GM23338 (cell line): Measurements from ENCODE around the gene CDC6. TPM values are rescaled to one million over a fixed set of nuclear protein-coding genes. Genes with fewer than 3 reads are reported as not detected.

Source experiments
- ATAC-seq: fragments of 200-7000 bp; cut with Tn5 transposase; 3 replicates; pipeline ENCODE4 v1.9.1; 2020
- DNase-seq: peaks from one replicate; pipeline ENCODE4 v3.0.0-alpha.2; 2015; ENCODE audit warnings: low spot score
- H2AFZ ChIP-seq: fragments of 200-600 bp; sonication (generic); 2 replicates; pipeline ENCODE4 v1.8.0; 2016; ENCODE audit warnings: antibody characterized with exemption, mild to moderate bottlenecking, moderate library complexity
- H3F3A ChIP-seq: fragments of 200-600 bp; sonication (generic); replicated peaks from 2 replicates; pipeline ENCODE4 v1.8.0; 2017; ENCODE audit warnings: antibody characterized with exemption, mixed run types, low read depth
- H3K27ac ChIP-seq: fragments of 200-600 bp; sonication (generic); 2 replicates; pipeline ENCODE4 v1.6.1; 2016; ENCODE audit warnings: low read depth
- H3K27me3 ChIP-seq: fragments of 200-600 bp; sonication (generic); 2 replicates; pipeline ENCODE4 v1.8.0; 2016; ENCODE audit warnings: mild to moderate bottlenecking, mixed run types, moderate library complexity; ENCODE audit not compliant: insufficient read depth
- H3K36me3 ChIP-seq: fragments of 200-600 bp; sonication (generic); 2 replicates; pipeline ENCODE4 v1.8.0; 2016; ENCODE audit warnings: mild to moderate bottlenecking; ENCODE audit not compliant: insufficient read depth
- H3K4me1 ChIP-seq: fragments of 200-600 bp; sonication (generic); 2 replicates; pipeline ENCODE4 v1.8.0; 2016; ENCODE audit warnings: mild to moderate bottlenecking, moderate library complexity; ENCODE audit not compliant: insufficient read depth
- H3K4me2 ChIP-seq: fragments of 200-600 bp; sonication (generic); 2 replicates; pipeline ENCODE4 v1.7.1; 2017; ENCODE audit warnings: mixed run types
- H3K4me3 ChIP-seq: fragments of 200-600 bp; sonication (generic); 2 replicates; pipeline ENCODE4 v1.6.1; 2016; ENCODE audit warnings: mixed run types
- H3K79me2 ChIP-seq: fragments of 200-600 bp; sonication (generic); replicated peaks from 2 replicates; pipeline ENCODE4 v1.8.0; 2017; ENCODE audit warnings: mild to moderate bottlenecking; ENCODE audit not compliant: insufficient read depth
- H3K9me2 ChIP-seq: fragments of 200-600 bp; sonication (generic); 2 replicates; pipeline ENCODE4 v1.8.0; 2017; ENCODE audit not compliant: insufficient read depth
- H4K20me1 ChIP-seq: fragments of 200-600 bp; sonication (generic); replicated peaks from 2 replicates; pipeline ENCODE4 v1.8.0; 2017; ENCODE audit warnings: mild to moderate bottlenecking; ENCODE audit not compliant: insufficient read depth
- H3K27ac Mint-ChIP-seq: 2 replicates; pipeline ENCODE4 v1.8.0; 2020; ENCODE audit warnings: inconsistent platforms, mild to moderate bottlenecking, moderate library complexity, mixed read lengths
- H3K27me3 Mint-ChIP-seq: 3 replicates; pipeline ENCODE4 v1.8.0; 2022; ENCODE audit warnings: low read depth, mild to moderate bottlenecking, moderate library complexity, mixed read lengths, inconsistent platforms; ENCODE audit not compliant: insufficient read depth, poor library complexity
- H3K36me3 Mint-ChIP-seq: 3 replicates; pipeline ENCODE4 v1.8.0; 2021; ENCODE audit warnings: low read depth, mild to moderate bottlenecking, inconsistent platforms, moderate library complexity, mixed read lengths
- H3K4me1 Mint-ChIP-seq: 3 replicates; pipeline ENCODE4 v1.8.0; 2020; ENCODE audit warnings: mild to moderate bottlenecking, inconsistent platforms, mixed read lengths
- H3K4me3 Mint-ChIP-seq: 3 replicates; pipeline ENCODE4 v1.8.0; 2021; ENCODE audit warnings: moderate library complexity, mild to moderate bottlenecking, inconsistent platforms, mixed read lengths
- H3K9me3 Mint-ChIP-seq: 3 replicates; pipeline ENCODE4 v1.8.0; 2020; ENCODE audit warnings: moderate library complexity, mild to moderate bottlenecking, inconsistent platforms, mixed read lengths
- CREB1 ChIP-seq: fragments of 250-450 bp; sonication (Bioruptor Pico); IDR thresholded peaks from 2 replicates; pipeline ENCODE4 v1.5.0; 2020; ENCODE audit warnings: low read depth, mild to moderate bottlenecking, moderate library complexity
- EZH2 ChIP-seq: fragments of 200-600 bp; sonication (generic); IDR thresholded peaks from one replicate; pipeline ENCODE4 v1.8.0; 2017; ENCODE audit warnings: antibody characterized with exemption, mild to moderate bottlenecking, low read depth; ENCODE audit not compliant: unreplicated experiment
- EZH2phosphoT487 ChIP-seq: fragments of 200-600 bp; sonication (generic); IDR thresholded peaks from one replicate; pipeline ENCODE4 v1.8.1; 2018; ENCODE audit warnings: antibody characterized with exemption; ENCODE audit not compliant: unreplicated experiment
- JUNB ChIP-seq: IDR thresholded peaks from one replicate; pipeline ENCODE4 v1.6.1; 2016; ENCODE audit warnings: antibody characterized with exemption; ENCODE audit not compliant: unreplicated experiment
- NANOG ChIP-seq: IDR thresholded peaks from 2 replicates; pipeline ENCODE4 v1.6.1; 2016; ENCODE audit warnings: antibody characterized with exemption, borderline replicate concordance
- POLR2AphosphoS5 ChIP-seq: IDR thresholded peaks from 2 replicates; pipeline ENCODE4 v1.6.1; 2016; ENCODE audit warnings: antibody characterized with exemption, low read depth
- STAT1 ChIP-seq: IDR thresholded peaks from one replicate; pipeline ENCODE4 v1.6.1; 2016; ENCODE audit warnings: antibody characterized with exemption; ENCODE audit not compliant: unreplicated experiment
- ZNF114 ChIP-seq: fragments of 250-450 bp; sonication (Bioruptor Pico); IDR thresholded peaks from 2 replicates; pipeline ENCODE4 v1.5.0; 2020; ENCODE audit warnings: mild to moderate bottlenecking, moderate library complexity
- ZNF331 ChIP-seq: fragments of 250-450 bp; sonication (Bioruptor Pico); IDR thresholded peaks from 2 replicates; pipeline ENCODE4 v1.5.0; 2020; ENCODE audit warnings: low read depth, mild to moderate bottlenecking, moderate library complexity
- polyA plus RNA-seq: library from polyadenylated mRNA; unstranded; fragments of >200 nt; fragmentation: Nextera tagmentation; extraction: Ambion mirVana; gene quantifications from 2 replicates; pipeline ENCODE4 v1.2.1, GENCODE V29; 2016
- total RNA-seq: library from RNA; depleted of rRNA; stranded (reverse); fragments of >200 nt; shearing (Covaris generic); gene quantifications from 2 replicates; pipeline ENCODE4 v1.2.3, GENCODE V29; 2014
- TF ChIP-seq, protein P1 (sequence below), 2 experiments: fragments of 200-600 bp in 1 of 2; sonication (generic) in 1 of 2; conservative IDR thresholded peaks; 2 replicates each; pipeline versions ENCODE4 v1.5.1 to v1.6.1; 2016 to 2017; ENCODE audit warnings: antibody characterized with exemption in 2 of 2, low read depth in 2 of 2, mild to moderate bottlenecking in 2 of 2, moderate library complexity in 1 of 2
- TF ChIP-seq, protein P2 (sequence below): IDR thresholded peaks from 2 replicates; pipeline ENCODE4 v1.6.1; 2016; ENCODE audit warnings: antibody characterized with exemption
- TF ChIP-seq, protein P3 (sequence below): IDR thresholded peaks from one replicate; pipeline ENCODE4 v1.6.1; 2018; ENCODE audit warnings: antibody characterized with exemption; ENCODE audit not compliant: unreplicated experiment
- TF ChIP-seq, protein P4 (sequence below): fragments of 250-450 bp; sonication (Bioruptor Pico); IDR thresholded peaks from 2 replicates; pipeline ENCODE4 v1.5.0; 2020; ENCODE audit warnings: mild to moderate bottlenecking, moderate library complexity

CDC6 gene
- total and polyA plus RNA-seq, 2 experiments from 2014 or later: 46.2 to 79.9 TPM

DNA sequence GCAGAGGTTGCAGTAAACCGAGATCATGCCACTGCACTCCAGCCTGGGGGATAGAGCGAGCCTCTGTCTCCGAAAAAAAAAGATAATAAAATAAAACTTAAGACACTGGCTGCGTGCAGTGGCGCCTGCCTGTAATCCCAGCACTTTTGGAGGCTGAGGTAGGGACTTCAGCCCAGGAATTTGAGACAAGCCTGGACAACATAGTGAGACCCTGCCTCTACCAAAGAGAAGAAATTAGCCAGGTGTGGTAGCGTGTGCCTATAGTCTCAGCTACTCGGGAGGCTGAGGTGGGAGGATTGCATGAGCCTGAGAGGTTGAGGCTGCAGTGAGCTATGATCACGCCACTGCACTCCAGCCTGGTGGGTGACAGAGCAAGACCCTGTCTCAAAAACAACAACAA lies 47.9 kb downstream of the CDC6 start:
- TF ChIP-seq, protein P1, sequence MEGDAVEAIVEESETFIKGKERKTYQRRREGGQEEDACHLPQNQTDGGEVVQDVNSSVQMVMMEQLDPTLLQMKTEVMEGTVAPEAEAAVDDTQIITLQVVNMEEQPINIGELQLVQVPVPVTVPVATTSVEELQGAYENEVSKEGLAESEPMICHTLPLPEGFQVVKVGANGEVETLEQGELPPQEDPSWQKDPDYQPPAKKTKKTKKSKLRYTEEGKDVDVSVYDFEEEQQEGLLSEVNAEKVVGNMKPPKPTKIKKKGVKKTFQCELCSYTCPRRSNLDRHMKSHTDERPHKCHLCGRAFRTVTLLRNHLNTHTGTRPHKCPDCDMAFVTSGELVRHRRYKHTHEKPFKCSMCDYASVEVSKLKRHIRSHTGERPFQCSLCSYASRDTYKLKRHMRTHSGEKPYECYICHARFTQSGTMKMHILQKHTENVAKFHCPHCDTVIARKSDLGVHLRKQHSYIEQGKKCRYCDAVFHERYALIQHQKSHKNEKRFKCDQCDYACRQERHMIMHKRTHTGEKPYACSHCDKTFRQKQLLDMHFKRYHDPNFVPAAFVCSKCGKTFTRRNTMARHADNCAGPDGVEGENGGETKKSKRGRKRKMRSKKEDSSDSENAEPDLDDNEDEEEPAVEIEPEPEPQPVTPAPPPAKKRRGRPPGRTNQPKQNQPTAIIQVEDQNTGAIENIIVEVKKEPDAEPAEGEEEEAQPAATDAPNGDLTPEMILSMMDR (conservative IDR thresholded peaks at IDR 0.05; ENCODE audit: low read depth in 2 of 2): no peak
- no peak for TF ChIP-seq CREB1 (CRISPR knock-in tag)
- no peak for TF ChIP-seq ZNF114 (CRISPR knock-in tag)
- TF ChIP-seq, protein P2, sequence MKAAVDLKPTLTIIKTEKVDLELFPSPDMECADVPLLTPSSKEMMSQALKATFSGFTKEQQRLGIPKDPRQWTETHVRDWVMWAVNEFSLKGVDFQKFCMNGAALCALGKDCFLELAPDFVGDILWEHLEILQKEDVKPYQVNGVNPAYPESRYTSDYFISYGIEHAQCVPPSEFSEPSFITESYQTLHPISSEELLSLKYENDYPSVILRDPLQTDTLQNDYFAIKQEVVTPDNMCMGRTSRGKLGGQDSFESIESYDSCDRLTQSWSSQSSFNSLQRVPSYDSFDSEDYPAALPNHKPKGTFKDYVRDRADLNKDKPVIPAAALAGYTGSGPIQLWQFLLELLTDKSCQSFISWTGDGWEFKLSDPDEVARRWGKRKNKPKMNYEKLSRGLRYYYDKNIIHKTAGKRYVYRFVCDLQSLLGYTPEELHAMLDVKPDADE: no peak
- TF ChIP-seq POLR2AphosphoS5: no peak
- TF ChIP-seq EZH2: no peak
- no peak for TF ChIP-seq EZH2phosphoT487
- TF ChIP-seq, protein P3, sequence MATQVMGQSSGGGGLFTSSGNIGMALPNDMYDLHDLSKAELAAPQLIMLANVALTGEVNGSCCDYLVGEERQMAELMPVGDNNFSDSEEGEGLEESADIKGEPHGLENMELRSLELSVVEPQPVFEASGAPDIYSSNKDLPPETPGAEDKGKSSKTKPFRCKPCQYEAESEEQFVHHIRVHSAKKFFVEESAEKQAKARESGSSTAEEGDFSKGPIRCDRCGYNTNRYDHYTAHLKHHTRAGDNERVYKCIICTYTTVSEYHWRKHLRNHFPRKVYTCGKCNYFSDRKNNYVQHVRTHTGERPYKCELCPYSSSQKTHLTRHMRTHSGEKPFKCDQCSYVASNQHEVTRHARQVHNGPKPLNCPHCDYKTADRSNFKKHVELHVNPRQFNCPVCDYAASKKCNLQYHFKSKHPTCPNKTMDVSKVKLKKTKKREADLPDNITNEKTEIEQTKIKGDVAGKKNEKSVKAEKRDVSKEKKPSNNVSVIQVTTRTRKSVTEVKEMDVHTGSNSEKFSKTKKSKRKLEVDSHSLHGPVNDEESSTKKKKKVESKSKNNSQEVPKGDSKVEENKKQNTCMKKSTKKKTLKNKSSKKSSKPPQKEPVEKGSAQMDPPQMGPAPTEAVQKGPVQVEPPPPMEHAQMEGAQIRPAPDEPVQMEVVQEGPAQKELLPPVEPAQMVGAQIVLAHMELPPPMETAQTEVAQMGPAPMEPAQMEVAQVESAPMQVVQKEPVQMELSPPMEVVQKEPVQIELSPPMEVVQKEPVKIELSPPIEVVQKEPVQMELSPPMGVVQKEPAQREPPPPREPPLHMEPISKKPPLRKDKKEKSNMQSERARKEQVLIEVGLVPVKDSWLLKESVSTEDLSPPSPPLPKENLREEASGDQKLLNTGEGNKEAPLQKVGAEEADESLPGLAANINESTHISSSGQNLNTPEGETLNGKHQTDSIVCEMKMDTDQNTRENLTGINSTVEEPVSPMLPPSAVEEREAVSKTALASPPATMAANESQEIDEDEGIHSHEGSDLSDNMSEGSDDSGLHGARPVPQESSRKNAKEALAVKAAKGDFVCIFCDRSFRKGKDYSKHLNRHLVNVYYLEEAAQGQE: no peak
- no peak for TF ChIP-seq STAT1
- TF ChIP-seq, protein P4, sequence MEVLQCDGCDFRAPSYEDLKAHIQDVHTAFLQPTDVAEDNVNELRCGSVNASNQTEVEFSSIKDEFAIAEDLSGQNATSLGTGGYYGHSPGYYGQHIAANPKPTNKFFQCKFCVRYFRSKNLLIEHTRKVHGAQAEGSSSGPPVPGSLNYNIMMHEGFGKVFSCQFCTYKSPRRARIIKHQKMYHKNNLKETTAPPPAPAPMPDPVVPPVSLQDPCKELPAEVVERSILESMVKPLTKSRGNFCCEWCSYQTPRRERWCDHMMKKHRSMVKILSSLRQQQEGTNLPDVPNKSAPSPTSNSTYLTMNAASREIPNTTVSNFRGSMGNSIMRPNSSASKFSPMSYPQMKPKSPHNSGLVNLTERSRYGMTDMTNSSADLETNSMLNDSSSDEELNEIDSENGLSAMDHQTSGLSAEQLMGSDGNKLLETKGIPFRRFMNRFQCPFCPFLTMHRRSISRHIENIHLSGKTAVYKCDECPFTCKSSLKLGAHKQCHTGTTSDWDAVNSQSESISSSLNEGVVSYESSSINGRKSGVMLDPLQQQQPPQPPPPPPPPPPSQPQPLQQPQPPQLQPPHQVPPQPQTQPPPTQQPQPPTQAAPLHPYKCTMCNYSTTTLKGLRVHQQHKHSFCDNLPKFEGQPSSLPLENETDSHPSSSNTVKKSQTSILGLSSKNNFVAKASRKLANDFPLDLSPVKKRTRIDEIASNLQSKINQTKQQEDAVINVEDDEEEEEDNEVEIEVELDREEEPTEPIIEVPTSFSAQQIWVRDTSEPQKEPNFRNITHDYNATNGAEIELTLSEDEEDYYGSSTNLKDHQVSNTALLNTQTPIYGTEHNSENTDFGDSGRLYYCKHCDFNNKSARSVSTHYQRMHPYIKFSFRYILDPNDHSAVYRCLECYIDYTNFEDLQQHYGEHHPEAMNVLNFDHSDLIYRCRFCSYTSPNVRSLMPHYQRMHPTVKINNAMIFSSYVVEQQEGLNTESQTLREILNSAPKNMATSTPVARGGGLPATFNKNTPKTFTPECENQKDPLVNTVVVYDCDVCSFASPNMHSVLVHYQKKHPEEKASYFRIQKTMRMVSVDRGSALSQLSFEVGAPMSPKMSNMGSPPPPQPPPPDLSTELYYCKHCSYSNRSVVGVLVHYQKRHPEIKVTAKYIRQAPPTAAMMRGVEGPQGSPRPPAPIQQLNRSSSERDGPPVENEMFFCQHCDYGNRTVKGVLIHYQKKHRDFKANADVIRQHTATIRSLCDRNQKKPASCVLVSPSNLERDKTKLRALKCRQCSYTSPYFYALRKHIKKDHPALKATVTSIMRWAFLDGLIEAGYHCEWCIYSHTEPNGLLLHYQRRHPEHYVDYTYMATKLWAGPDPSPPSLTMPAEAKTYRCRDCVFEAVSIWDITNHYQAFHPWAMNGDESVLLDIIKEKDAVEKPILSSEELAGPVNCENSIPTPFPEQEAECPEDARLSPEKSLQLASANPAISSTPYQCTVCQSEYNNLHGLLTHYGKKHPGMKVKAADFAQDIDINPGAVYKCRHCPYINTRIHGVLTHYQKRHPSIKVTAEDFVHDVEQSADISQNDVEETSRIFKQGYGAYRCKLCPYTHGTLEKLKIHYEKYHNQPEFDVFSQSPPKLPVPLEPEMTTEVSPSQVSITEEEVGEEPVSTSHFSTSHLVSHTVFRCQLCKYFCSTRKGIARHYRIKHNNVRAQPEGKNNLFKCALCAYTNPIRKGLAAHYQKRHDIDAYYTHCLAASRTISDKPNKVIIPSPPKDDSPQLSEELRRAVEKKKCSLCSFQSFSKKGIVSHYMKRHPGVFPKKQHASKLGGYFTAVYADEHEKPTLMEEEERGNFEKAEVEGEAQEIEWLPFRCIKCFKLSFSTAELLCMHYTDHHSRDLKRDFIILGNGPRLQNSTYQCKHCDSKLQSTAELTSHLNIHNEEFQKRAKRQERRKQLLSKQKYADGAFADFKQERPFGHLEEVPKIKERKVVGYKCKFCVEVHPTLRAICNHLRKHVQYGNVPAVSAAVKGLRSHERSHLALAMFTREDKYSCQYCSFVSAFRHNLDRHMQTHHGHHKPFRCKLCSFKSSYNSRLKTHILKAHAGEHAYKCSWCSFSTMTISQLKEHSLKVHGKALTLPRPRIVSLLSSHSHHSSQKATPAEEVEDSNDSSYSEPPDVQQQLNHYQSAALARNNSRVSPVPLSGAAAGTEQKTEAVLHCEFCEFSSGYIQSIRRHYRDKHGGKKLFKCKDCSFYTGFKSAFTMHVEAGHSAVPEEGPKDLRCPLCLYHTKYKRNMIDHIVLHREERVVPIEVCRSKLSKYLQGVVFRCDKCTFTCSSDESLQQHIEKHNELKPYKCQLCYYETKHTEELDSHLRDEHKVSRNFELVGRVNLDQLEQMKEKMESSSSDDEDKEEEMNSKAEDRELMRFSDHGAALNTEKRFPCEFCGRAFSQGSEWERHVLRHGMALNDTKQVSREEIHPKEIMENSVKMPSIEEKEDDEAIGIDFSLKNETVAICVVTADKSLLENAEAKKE (CRISPR knock-in tag): no peak
- no peak for TF ChIP-seq NANOG
- no peak for TF ChIP-seq ZNF331
- TF ChIP-seq JUNB: no peak
- H2AFZ ChIP-seq: no peak overlapping the region
- H3K27me3 Mint-ChIP-seq: peaks cover 25% of the 10 kb centered on the region
- H3K79me2 ChIP-seq: no peaks in the 10 kb centered on the region
- no peaks in the 10 kb centered on the region; the same call in 1 of the 2 replicates for H3K36me3 ChIP-seq
- H3K9me3 Mint-ChIP-seq: no peaks in the 10 kb centered on the region; the same call in 2 of the 3 replicates
- peaks cover 27% of the 10 kb centered on the region for H3K4me1 Mint-ChIP-seq
- no peaks in the 10 kb centered on the region for H3K9me2 ChIP-seq
- peaks cover 19% of the 10 kb centered on the region for H4K20me1 ChIP-seq
- no peak overlapping the region for H3K4me3 Mint-ChIP-seq
- H3K27ac ChIP-seq: no peak overlapping the region
- peaks cover 12% of the 10 kb centered on the region for H3K36me3 Mint-ChIP-seq
- H3K27me3 ChIP-seq: peaks cover 15% of the 10 kb centered on the region
- peaks cover 6% of the 10 kb centered on the region; the same call in 1 of the 2 replicates for H3F3A ChIP-seq
- no peak overlapping the region for H3K4me3 ChIP-seq
- DNase-seq: no peak
- H3K4me1 ChIP-seq: peaks cover 2% of the 10 kb centered on the region
- H3K4me2 ChIP-seq: no peak overlapping the region
- ATAC-seq: no peak
- no peak overlapping the region for H3K27ac Mint-ChIP-seq
